IMR-90 (cell line): ENCODE data around the gene SREBF2.

Experiments used
- BHLHE40 ChIP-seq: fragments of 150-350 bp; IDR thresholded peaks from 2 replicates; pipeline ENCODE4 v1.6.1; 2016; ENCODE audit warnings: mild to moderate bottlenecking, low read depth, low read length
- CEBPB ChIP-seq: IDR thresholded peaks from 2 replicates; pipeline ENCODE4 v1.6.1; 2012; ENCODE audit warnings: low read depth, low read length, improper control_type of control experiment
- CHD1 ChIP-seq: IDR thresholded peaks from 2 replicates; pipeline ENCODE4 v1.6.1; 2012; ENCODE audit warnings: low read depth, low read length, improper control_type of control experiment
- ELK1 ChIP-seq: fragments of 150-350 bp; IDR thresholded peaks from 2 replicates; pipeline ENCODE4 v1.6.1; 2016; ENCODE audit warnings: low read depth, mild to moderate bottlenecking, low read length, moderate library complexity, borderline replicate concordance
- FOS ChIP-seq: fragments of 150-350 bp; IDR thresholded peaks from 2 replicates; pipeline ENCODE4 v1.6.1; 2016; ENCODE audit warnings: low read depth, low read length
- MAFK ChIP-seq: IDR thresholded peaks from 2 replicates; pipeline ENCODE4 v1.6.1; 2012; ENCODE audit warnings: low read depth, low read length, improper control_type of control experiment
- MAZ ChIP-seq: IDR thresholded peaks from 2 replicates; pipeline ENCODE4 v1.6.1; 2012; ENCODE audit warnings: low read depth, mild to moderate bottlenecking, low read length, improper control_type of control experiment, moderate library complexity, borderline replicate concordance
- MXI1 ChIP-seq: IDR thresholded peaks from 2 replicates; pipeline ENCODE4 v1.6.1; 2012; ENCODE audit warnings: low read depth, mild to moderate bottlenecking, low read length, moderate library complexity, borderline replicate concordance
- POLR2A ChIP-seq: IDR thresholded peaks from 2 replicates; pipeline ENCODE4 v1.6.1; 2012; ENCODE audit warnings: mild to moderate bottlenecking, low read depth, low read length
- RAD21 ChIP-seq: IDR thresholded peaks from 2 replicates; pipeline ENCODE4 v1.6.1; 2012; ENCODE audit warnings: low read length, improper control_type of control experiment
- RCOR1 ChIP-seq: IDR thresholded peaks from 2 replicates; pipeline ENCODE4 v1.6.1; 2012; ENCODE audit warnings: mild to moderate bottlenecking, low read length, improper control_type of control experiment; ENCODE audit not compliant: insufficient replicate concordance
- RFX5 ChIP-seq: IDR thresholded peaks from 2 replicates; pipeline ENCODE4 v1.8.0; 2012; ENCODE audit warnings: low read depth, mild to moderate bottlenecking, low read length, moderate library complexity
- SMC3 ChIP-seq: fragments of 150-350 bp; IDR thresholded peaks from 2 replicates; pipeline ENCODE4 v1.6.1; 2016; ENCODE audit warnings: low read depth, mild to moderate bottlenecking, antibody characterized with exemption, low read length, moderate library complexity
- TF ChIP-seq, protein P1 (sequence below): conservative IDR thresholded peaks from 2 replicates; pipeline ENCODE4 v1.5.1; 2012; ENCODE audit warnings: mild to moderate bottlenecking, low read depth, low read length, improper control_type of control experiment

DNA sequence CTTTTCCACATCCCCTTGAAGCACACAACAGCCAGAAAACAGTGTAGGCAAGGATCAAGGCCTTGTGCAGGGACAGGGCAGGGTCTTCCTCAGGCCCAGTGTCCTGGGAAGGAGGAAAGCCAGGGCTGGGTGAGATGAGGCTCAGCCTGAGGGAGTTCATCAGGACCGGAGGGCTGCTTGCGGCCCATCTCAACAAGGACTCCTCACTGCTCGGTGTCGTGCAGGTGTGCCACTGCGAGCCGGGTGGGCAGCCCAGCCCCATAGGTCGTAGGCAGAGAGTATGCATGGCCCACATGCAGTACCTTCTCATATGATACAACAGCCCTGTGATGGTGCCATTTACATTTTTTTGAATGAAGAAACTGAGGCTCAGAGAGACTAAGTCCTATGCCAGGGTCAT, 69.1 kb downstream of the SREBF2 start:
- TF ChIP-seq, protein P1, sequence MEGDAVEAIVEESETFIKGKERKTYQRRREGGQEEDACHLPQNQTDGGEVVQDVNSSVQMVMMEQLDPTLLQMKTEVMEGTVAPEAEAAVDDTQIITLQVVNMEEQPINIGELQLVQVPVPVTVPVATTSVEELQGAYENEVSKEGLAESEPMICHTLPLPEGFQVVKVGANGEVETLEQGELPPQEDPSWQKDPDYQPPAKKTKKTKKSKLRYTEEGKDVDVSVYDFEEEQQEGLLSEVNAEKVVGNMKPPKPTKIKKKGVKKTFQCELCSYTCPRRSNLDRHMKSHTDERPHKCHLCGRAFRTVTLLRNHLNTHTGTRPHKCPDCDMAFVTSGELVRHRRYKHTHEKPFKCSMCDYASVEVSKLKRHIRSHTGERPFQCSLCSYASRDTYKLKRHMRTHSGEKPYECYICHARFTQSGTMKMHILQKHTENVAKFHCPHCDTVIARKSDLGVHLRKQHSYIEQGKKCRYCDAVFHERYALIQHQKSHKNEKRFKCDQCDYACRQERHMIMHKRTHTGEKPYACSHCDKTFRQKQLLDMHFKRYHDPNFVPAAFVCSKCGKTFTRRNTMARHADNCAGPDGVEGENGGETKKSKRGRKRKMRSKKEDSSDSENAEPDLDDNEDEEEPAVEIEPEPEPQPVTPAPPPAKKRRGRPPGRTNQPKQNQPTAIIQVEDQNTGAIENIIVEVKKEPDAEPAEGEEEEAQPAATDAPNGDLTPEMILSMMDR, result no peak
- no peak for TF ChIP-seq RAD21
- no peak for TF ChIP-seq POLR2A
- TF ChIP-seq ELK1, result no peak
- TF ChIP-seq FOS, result no peak
- TF ChIP-seq CEBPB, result no peak
- no peak for TF ChIP-seq SMC3
- no peak for TF ChIP-seq MXI1
- no peak for TF ChIP-seq MAFK
- TF ChIP-seq BHLHE40, result no peak
- no peak for TF ChIP-seq RCOR1
- TF ChIP-seq MAZ, result no peak
- TF ChIP-seq RFX5, result no peak
- no peak for TF ChIP-seq CHD1
